Esophagus squamous epithelium (tissue), 5 donors: Measurements from ENCODE around the gene CECR2. TPM values are rescaled to one million over a fixed set of nuclear protein-coding genes. Genes with fewer than 3 reads are reported as not detected.

Experiments used
- DNase-seq: peaks from one replicate; lab custom pipeline; 2025; lab: John Stamatoyannopoulos, UW
- H3K27ac ChIP-seq, 4 donors: fragments of 200-600 bp; sonication (generic); one replicate each; pipeline ENCODE4 v1.5.1; 2016 to 2019; ENCODE audit warnings: mild to moderate bottlenecking in 1 of 4
- H3K27me3 ChIP-seq, 4 donors: fragments of 200-600 bp; sonication (generic); 1 replicate in 3 of 4; 2 replicates in 1 of 4; pipeline versions ENCODE4 v1.5.1 to v1.6.0; 2017 to 2021; ENCODE audit warnings: antibody characterized with exemption in 1 of 4
- H3K36me3 ChIP-seq, 3 donors: fragments of 200-600 bp; sonication (generic); one replicate each; pipeline ENCODE4 v1.5.1; 2016 to 2019
- H3K4me1 ChIP-seq, 3 donors: fragments of 200-600 bp; sonication (generic); one replicate each; pipeline ENCODE4 v1.5.1; 2017 to 2019
- H3K4me3 ChIP-seq, 4 donors: fragments of 200-600 bp; sonication (generic); 1 replicate in 3 of 4; 2 replicates in 1 of 4; pipeline ENCODE4 v1.5.1; 2016 to 2019; ENCODE audit warnings: mild to moderate bottlenecking in 2 of 4, moderate library complexity in 1 of 4
- H3K9me3 ChIP-seq, 3 donors: fragments of 200-600 bp; sonication (generic); one replicate each; pipeline ENCODE4 v1.5.1; 2016 to 2019
- POLR2A ChIP-seq, 4 donors: fragments of 450-650 bp; IDR thresholded peaks; one replicate each; pipeline ENCODE4 v1.6.1; 2017; ENCODE audit warnings: antibody characterized with exemption in 4 of 4, mild to moderate bottlenecking in 4 of 4, moderate library complexity in 3 of 4
- WGBS, 2 donors: methylation state at CpG; one replicate each; pipeline ENCODE4 v1.1.5; 2018; 5-methylcytosine and 5-hydroxymethylcytosine counted together
- intact Hi-C: fragments of 100-400 bp; cut with DNase I; formaldehyde crosslinking; loops from one replicate; pipeline ENCODE4 v1.15.0; 2022
- total RNA-seq, 4 donors: library from RNA; depleted of rRNA; stranded (reverse); fragments of >200 nt; gene quantifications; one replicate each; pipeline ENCODE4 v1.1.0, GENCODE V29; 2016
- TF ChIP-seq, protein P1 (sequence below), 6 experiments: fragments of 450-650 bp in 4 of 6; fragments of 200-600 bp in 2 of 6; sonication (generic) in 2 of 6; IDR thresholded peaks; one replicate each; pipeline ENCODE4 v1.5.1; 2016 to 2019; ENCODE audit warnings: antibody characterized with exemption in 6 of 6, mild to moderate bottlenecking in 4 of 6, moderate library complexity in 4 of 6
- donor health status: DM: yes; HTN: yes; CAD: no.

Gene CECR2
- total RNA-seq, 4 donors from 2014 or later: 0.13 to 0.57 (median 0.26) TPM

DNA sequence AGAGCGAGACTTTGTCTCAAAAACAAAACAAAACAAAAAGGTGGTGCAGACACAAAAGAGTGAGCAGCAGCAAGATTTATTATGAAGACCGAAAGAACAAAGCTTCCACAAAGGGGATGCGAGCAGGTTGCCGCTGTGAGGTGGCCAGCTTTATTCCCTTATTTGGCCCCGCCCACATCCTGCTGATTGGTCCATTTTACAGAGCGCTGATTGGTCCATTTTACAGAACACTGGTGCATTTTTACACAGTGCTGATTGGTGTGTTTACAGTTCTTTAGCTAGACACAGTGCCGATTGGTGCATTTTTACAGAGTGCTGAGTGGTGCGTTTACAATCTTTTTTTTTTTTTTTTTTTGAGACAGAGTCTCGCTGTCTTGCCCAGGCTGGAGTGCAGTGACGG is 77.4 kb downstream of the CECR2 start:
- intact Hi-C loops: no loop called here

GRCh38 chr22:17451316-17451715 is 82.1 kb downstream of the CECR2 start:
- H3K27ac ChIP-seq: no peak overlapping the region
- no peaks in the 10 kb centered on the region for H3K36me3 ChIP-seq
- peaks cover 0 to 20% (median 4%) of the 10 kb centered on the region in 3 donors for H3K9me3 ChIP-seq
- peaks cover 0 to 14% (median 5%) of the 10 kb centered on the region in 3 donors for H3K4me1 ChIP-seq
- DNase-seq: no peak
- TF ChIP-seq, protein P1, sequence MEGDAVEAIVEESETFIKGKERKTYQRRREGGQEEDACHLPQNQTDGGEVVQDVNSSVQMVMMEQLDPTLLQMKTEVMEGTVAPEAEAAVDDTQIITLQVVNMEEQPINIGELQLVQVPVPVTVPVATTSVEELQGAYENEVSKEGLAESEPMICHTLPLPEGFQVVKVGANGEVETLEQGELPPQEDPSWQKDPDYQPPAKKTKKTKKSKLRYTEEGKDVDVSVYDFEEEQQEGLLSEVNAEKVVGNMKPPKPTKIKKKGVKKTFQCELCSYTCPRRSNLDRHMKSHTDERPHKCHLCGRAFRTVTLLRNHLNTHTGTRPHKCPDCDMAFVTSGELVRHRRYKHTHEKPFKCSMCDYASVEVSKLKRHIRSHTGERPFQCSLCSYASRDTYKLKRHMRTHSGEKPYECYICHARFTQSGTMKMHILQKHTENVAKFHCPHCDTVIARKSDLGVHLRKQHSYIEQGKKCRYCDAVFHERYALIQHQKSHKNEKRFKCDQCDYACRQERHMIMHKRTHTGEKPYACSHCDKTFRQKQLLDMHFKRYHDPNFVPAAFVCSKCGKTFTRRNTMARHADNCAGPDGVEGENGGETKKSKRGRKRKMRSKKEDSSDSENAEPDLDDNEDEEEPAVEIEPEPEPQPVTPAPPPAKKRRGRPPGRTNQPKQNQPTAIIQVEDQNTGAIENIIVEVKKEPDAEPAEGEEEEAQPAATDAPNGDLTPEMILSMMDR (IDR thresholded peaks at IDR 0.05): no peak
- TF ChIP-seq POLR2A (IDR thresholded peaks at IDR 0.05): no peak
- no peak overlapping the region for H3K4me3 ChIP-seq
- WGBS, 2 donors: 82 to 83% methylated on average over 5 of the region's 5 CpGs
- no peaks in the 10 kb centered on the region for H3K27me3 ChIP-seq
- intact Hi-C loops: no loop called here

More for the DNA sequence above, 77.4 kb downstream of the CECR2 start:
- DNase-seq: no peak
- H3K9me3 ChIP-seq: no peaks in the 10 kb centered on the region
- H3K4me3 ChIP-seq: no peak overlapping the region
- H3K4me1 ChIP-seq: peaks cover 0 to 36% (median 0%) of the 10 kb centered on the region in 3 donors
- no peak overlapping the region for H3K27ac ChIP-seq
- 81 to 91% methylated on average over 9 to 10 of the region's 10 CpGs for WGBS, 2 donors
- no peaks in the 10 kb centered on the region for H3K36me3 ChIP-seq
- peaks cover 0 to 9% (median 0%) of the 10 kb centered on the region in 4 donors for H3K27me3 ChIP-seq
- TF ChIP-seq, protein P1 (IDR thresholded peaks at IDR 0.05): no peak
- TF ChIP-seq POLR2A (IDR thresholded peaks at IDR 0.05): no peak

DNA sequence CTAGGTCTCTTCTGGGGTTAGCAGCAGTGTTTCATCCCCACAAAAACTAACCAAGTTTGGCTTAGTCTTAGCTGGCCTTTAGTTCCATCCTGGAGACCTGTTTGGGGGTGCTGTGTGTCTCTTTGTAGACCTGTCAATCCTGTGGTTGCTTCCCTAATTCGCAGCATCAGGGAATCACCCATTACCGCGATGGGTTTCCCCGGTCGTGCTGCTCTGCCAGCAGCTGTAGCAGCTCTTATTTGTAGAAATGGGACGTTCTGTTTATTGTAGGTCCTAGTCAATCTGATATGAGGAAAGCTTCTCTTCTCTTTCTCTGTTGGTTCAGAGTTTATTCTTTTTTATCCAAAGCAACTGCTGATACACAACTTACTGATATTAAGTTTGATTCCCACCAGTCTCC is 91.6 kb downstream of the CECR2 start:
- WGBS, 2 donors: 50 to 58% methylated on average over 6 of the region's 6 CpGs

GRCh38 chr22:17470880-17471500 is 101.7 kb downstream of the CECR2 start:
- 80 to 88% methylated on average over 4 of the region's 4 CpGs for WGBS, 2 donors
- intact Hi-C loops: no loop called here
- no peak for TF ChIP-seq POLR2A (IDR thresholded peaks at IDR 0.05)
- TF ChIP-seq, protein P1 (IDR thresholded peaks at IDR 0.05): no peak

More for the DNA sequence above, 91.6 kb downstream of the CECR2 start:
- Histone ChIP-seq H3K4me1 (no peaks in the 10 kb centered on the region), H3K27me3 (peaks cover 0 to 9% (median 0%) of the 10 kb centered on the region in 4 donors), H3K9me3 (no peaks in the 10 kb centered on the region), H3K36me3 (no peaks in the 10 kb centered on the region), H3K27ac (no peak overlapping the region), H3K4me3 (no peak overlapping the region)
- no peak for TF ChIP-seq POLR2A (IDR thresholded peaks at IDR 0.05)
- TF ChIP-seq, protein P1 (IDR thresholded peaks at IDR 0.05): no peak
- intact Hi-C loops: no loop called here
- DNase-seq: no peak

DNA sequence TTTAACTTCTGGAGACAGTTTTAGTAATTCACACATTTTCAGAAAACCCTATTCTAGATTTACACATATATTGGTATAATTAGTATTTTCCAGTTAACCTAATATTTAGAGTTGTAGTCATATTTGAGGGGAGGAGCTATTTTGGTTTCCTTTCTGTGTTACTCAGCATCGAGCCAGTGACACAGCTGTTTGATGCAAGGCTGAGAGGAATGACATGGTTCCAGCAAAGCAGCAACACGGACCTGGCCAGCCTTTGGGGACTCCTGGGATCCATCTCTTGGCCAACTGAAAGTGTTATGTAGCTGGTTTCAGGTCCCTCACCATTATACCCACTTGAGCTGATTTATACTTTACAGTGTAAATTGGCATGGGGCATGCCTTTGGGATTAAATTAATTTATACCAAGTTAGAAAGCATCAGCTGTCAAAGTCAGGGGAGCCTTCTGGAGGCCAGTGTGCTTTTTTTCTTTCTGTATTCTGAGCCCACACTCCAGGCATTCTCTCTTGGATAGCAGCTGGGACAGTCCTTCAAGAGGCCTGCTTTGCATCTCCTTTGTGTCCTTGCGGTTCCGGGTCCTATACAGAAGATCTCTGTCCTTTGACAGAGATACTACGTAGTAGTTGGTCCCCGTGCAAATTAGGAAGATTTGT is 102.8 kb downstream of the CECR2 start:
- no peak overlapping the region for H3K27ac ChIP-seq
- intact Hi-C loops: no loop called here
- no peaks in the 10 kb centered on the region for H3K36me3 ChIP-seq
- no peaks in the 10 kb centered on the region for H3K4me1 ChIP-seq
- no peak overlapping the region for H3K4me3 ChIP-seq
- no peaks in the 10 kb centered on the region for H3K9me3 ChIP-seq
- WGBS, 2 donors: 63 to 78% methylated on average over 6 of the region's 6 CpGs
- H3K27me3 ChIP-seq: peaks cover 0 to 66% (median 0%) of the 10 kb centered on the region in 4 donors
- no peak for DNase-seq
- TF ChIP-seq POLR2A (IDR thresholded peaks at IDR 0.05): no peak
- TF ChIP-seq, protein P1 (IDR thresholded peaks at IDR 0.05): no peak

More at GRCh38 chr22:17470880-17471500, 101.7 kb downstream of the CECR2 start:
- H3K4me3 ChIP-seq: no peak overlapping the region
- no peak overlapping the region for H3K27ac ChIP-seq
- no peaks in the 10 kb centered on the region for H3K36me3 ChIP-seq
- no peaks in the 10 kb centered on the region for H3K9me3 ChIP-seq
- H3K27me3 ChIP-seq: peaks cover 0 to 61% (median 0%) of the 10 kb centered on the region in 4 donors
- DNase-seq: no peak
- H3K4me1 ChIP-seq: no peaks in the 10 kb centered on the region
